Activated CD8-positive, alpha-beta memory T cell treated with anti-CD3 and anti-CD28 coated beads for 48 hours (primary cell): Measurements from ENCODE around the gene CLK3.
"Not testable (repeated sequence)": the region's sequence is repeated elsewhere in the genome, so short reads cannot be mapped to it uniquely, and the experiment has no call there.

Experiments used
- DNase-seq, 3 experiments: peaks; one replicate each; pipeline ENCODE4 v3.0.0-alpha.2; 2020; ENCODE audit warnings: low read depth in 2 of 3, low spot score in 2 of 3

Gene CLK3

GRCh38 chr15:74620636-74621545 lies 5.3 kb downstream of the CLK3 start:
- peak; percentile 39 to 41 (median 40) for DNase-seq

- no peak for DNase-seq
Measured at GRCh38 chr15:74621546-74621920, 5.9 kb downstream of the CLK3 start.

GRCh38 chr15:74621936-74622335 lies 6.3 kb downstream of the CLK3 start:
- DNase-seq: no peak

GRCh38 chr15:74622758-74623157 lies 7.1 kb downstream of the CLK3 start:
- DNase-seq: no peak

GRCh38 chr15:74624020-74624602 lies 8.5 kb downstream of the CLK3 start:
- no peak for DNase-seq

- no peak for DNase-seq
Measured at GRCh38 chr15:74625693-74626092, 10.1 kb downstream of the CLK3 start.

- DNase-seq: no peak
Measured at GRCh38 chr15:74626336-74626735, 10.7 kb downstream of the CLK3 start.

GRCh38 chr15:74626752-74627692 lies 11.4 kb downstream of the CLK3 start:
- no peak for DNase-seq

- no peak for DNase-seq
Measured at GRCh38 chr15:74627766-74628165, 12.1 kb downstream of the CLK3 start.

- DNase-seq: no peak
Measured at GRCh38 chr15:74628199-74628598, 12.6 kb downstream of the CLK3 start.

GRCh38 chr15:74628949-74629348 lies 13.3 kb downstream of the CLK3 start:
- DNase-seq: no peak

GRCh38 chr15:74629696-74630095 lies 14.1 kb downstream of the CLK3 start:
- not testable (repeated sequence) for DNase-seq

GRCh38 chr15:74630284-74631086 lies 14.8 kb downstream of the CLK3 start:
- DNase-seq: no peak

- no peak for DNase-seq
Measured at GRCh38 chr15:74631087-74631385, 15.4 kb downstream of the CLK3 start.

- no peak for DNase-seq
Measured at GRCh38 chr15:74631408-74631807, 15.8 kb downstream of the CLK3 start.

- DNase-seq: no peak
Measured at GRCh38 chr15:74631935-74632560, 16.4 kb downstream of the CLK3 start.

- no peak for DNase-seq
Measured at GRCh38 chr15:74632601-74633000, 17.0 kb downstream of the CLK3 start.

- DNase-seq: no peak
Measured at GRCh38 chr15:74633781-74634180, 18.1 kb downstream of the CLK3 start.

GRCh38 chr15:74635228-74635627 lies 19.6 kb downstream of the CLK3 start:
- DNase-seq: peak; percentile 31 to 49 (median 47)

GRCh38 chr15:74636984-74637383 lies 21.3 kb downstream of the CLK3 start:
- no peak for DNase-seq
